ENCODE measurements around the gene FGF12. TPM values are rescaled to one million over a fixed set of nuclear protein-coding genes. Genes with fewer than 3 reads are reported as not detected.

The FGF12 gene
- total RNA-seq, 1 experiment from 2014 or later, result 0.07 TPM

DNA sequence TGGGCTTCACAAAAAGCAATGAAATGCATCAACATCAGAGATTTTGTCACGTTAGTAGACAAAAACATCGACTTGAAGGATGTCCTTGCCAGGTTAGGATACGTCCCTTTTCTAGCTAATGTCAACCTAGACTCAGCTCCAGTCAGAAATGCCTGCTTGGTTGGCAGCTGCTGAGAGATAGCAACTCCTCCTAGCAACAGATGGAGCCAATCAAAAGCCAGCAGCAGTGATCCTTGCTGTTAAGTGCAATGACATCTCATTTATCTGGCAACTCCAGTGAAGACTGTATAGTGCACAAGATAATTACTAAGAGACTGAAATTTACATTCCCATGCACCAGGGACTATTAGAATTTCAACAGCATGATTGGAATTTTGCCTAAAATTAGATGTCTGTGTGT lies 424.1 kb downstream of the FGF12 start:
- peaks cover 32% of the 10 kb centered on the region for H3K27me3 ChIP-seq (ENCODE audit: insufficient read depth, low read length)
- no peaks in the 10 kb centered on the region for H4K20me1 ChIP-seq (ENCODE audit: insufficient read depth)
- no peak overlapping the region for H3K9ac ChIP-seq (ENCODE audit: low read length)
- no peaks in the 10 kb centered on the region for H3K4me1 ChIP-seq (ENCODE audit: control insufficient read depth in 1 of 2, insufficient read depth in 2 of 2, low read length in 2 of 2)
- H3K9me3 ChIP-seq (ENCODE audit: control insufficient read depth in 1 of 2, insufficient read depth in 1 of 2, low read depth in 1 of 2, low read length in 2 of 2), result no peaks in the 10 kb centered on the region
- H3K4me2 ChIP-seq (ENCODE audit: low read length), result no peak overlapping the region
- H3K36me3 ChIP-seq (ENCODE audit: control insufficient read depth in 1 of 2, insufficient read depth in 2 of 2, low read length in 2 of 2), result no peaks in the 10 kb centered on the region
- ChIA-PET RAD21 (ENCODE audit: low non-redundant PET in 1 of 2, low total read pairs in 2 of 2, uncharacterized antibody in 2 of 2, unreplicated experiment in 2 of 2) (no interaction called here), POLR2A (no interaction called here), CTCF (no interaction called here)
- H3K79me2 ChIP-seq (ENCODE audit: insufficient read depth, low read length), result no peaks in the 10 kb centered on the region
- H2AFZ ChIP-seq (ENCODE audit: low read depth, low read length, poor library complexity, severe bottlenecking), result no peak overlapping the region
- no peak overlapping the region for H3K27ac ChIP-seq (ENCODE audit: low read depth, low read length)
- H3K9me2 ChIP-seq (ENCODE audit: insufficient read depth), result no peaks in the 10 kb centered on the region
- no peak for DNase-seq (ENCODE audit: low read depth, low spot score)
- intact Hi-C loops (cut with micrococcal nuclease), result no loop called here
- BruUV-seq (replicated peaks), result no TSS peak
- no peak overlapping the region for H3K4me3 ChIP-seq (replicated peaks in 1 of 2; ENCODE audit: low read depth in 1 of 2, low read length in 2 of 2)
- no peak for TF ChIP-seq EGR1 (IDR thresholded peaks at IDR 0.05; ENCODE audit: low read depth)
- TF ChIP-seq TCF7L2 (IDR thresholded peaks at IDR 0.05; ENCODE audit: borderline replicate concordance, extremely low read depth, insufficient read depth, insufficient read length), result no peak
- TF ChIP-seq, protein P1, sequence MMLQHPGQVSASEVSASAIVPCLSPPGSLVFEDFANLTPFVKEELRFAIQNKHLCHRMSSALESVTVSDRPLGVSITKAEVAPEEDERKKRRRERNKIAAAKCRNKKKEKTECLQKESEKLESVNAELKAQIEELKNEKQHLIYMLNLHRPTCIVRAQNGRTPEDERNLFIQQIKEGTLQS (IDR thresholded peaks at IDR 0.05), result no peak
- TF ChIP-seq RAD21 (IDR thresholded peaks at IDR 0.05; ENCODE audit: low read depth), result no peak
- TF ChIP-seq ZFX (IDR thresholded peaks at IDR 0.05), result no peak
- no peak for TF ChIP-seq CBX3 (IDR thresholded peaks at IDR 0.05; ENCODE audit: low read depth)
- no peak for TF ChIP-seq FOSL1 (IDR thresholded peaks at IDR 0.05; ENCODE audit: low read depth)
- ATAC-seq, result no peak

DNA sequence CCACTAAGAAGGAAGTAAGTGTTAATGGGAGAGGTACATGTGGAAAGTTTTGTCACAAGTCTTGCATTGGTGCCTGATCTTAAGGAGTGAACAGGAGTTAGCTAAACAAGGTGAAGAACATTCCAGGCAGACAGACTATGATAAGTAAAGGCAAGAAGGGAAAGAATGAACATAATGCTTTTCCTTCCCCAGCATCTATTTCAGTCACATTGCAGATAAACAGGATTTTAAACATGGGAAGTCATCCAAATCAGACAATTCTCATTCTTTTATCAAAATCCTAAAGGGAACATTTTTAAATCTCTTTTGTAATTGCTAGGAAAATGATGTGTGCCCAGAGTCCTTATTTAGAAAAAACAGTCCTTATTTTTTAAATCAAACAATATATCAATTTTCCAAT lies 424.6 kb downstream of the FGF12 start:
- TF ChIP-seq TCF7L2 (IDR thresholded peaks at IDR 0.05; ENCODE audit: borderline replicate concordance, extremely low read depth, insufficient read depth, insufficient read length) (no peak), SIN3A (IDR thresholded peaks at IDR 0.05; ENCODE audit: low read depth) (no peak), ELF1 (IDR thresholded peaks at IDR 0.05; ENCODE audit: borderline replicate concordance, low read depth) (no peak), SP1 (IDR thresholded peaks at IDR 0.05; ENCODE audit: low read depth) (no peak)
- Histone ChIP-seq H4K20me1 (ENCODE audit: insufficient read depth) (no peaks in the 10 kb centered on the region), H3K27me3 (ENCODE audit: insufficient read depth, low read length) (peaks cover 34% of the 10 kb centered on the region), H3K9me3 (ENCODE audit: control insufficient read depth in 1 of 2, insufficient read depth in 1 of 2, low read depth in 1 of 2, low read length in 2 of 2) (no peaks in the 10 kb centered on the region), H2AFZ (ENCODE audit: low read depth, low read length, poor library complexity, severe bottlenecking) (no peak overlapping the region), H3K36me3 (ENCODE audit: control insufficient read depth in 1 of 2, insufficient read depth in 2 of 2, low read length in 2 of 2) (no peaks in the 10 kb centered on the region), H3K27ac (ENCODE audit: low read depth, low read length) (no peak overlapping the region), H3K4me2 (ENCODE audit: low read length) (no peak overlapping the region), H3K9me2 (ENCODE audit: insufficient read depth) (no peaks in the 10 kb centered on the region), H3K4me1 (ENCODE audit: control insufficient read depth in 1 of 2, insufficient read depth in 2 of 2, low read length in 2 of 2) (no peaks in the 10 kb centered on the region), H3K4me3 (replicated peaks in 1 of 2; ENCODE audit: low read depth in 1 of 2, low read length in 2 of 2) (no peak overlapping the region), H3K9ac (ENCODE audit: low read length) (no peak overlapping the region), H3K79me2 (ENCODE audit: insufficient read depth, low read length) (no peaks in the 10 kb centered on the region)
- ChIA-PET RAD21 (ENCODE audit: low non-redundant PET in 1 of 2, low total read pairs in 2 of 2, uncharacterized antibody in 2 of 2, unreplicated experiment in 2 of 2) (no interaction called here), POLR2A (no interaction called here), CTCF (no interaction called here)
- ATAC-seq (no peak), DNase-seq (ENCODE audit: low read depth, low spot score) (no peak)
- no TSS peak for BruUV-seq (replicated peaks)
- intact Hi-C loops (cut with micrococcal nuclease), result no loop called here
